Measurements from ENCODE around the gene NAA38. TPM values are rescaled to one million over a fixed set of nuclear protein-coding genes. Genes with fewer than 3 reads are reported as not detected.

NAA38 gene, protein sequence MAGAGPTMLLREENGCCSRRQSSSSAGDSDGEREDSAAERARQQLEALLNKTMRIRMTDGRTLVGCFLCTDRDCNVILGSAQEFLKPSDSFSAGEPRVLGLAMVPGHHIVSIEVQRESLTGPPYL
- total RNA-seq (ENCODE audit: low replicate concordance): 8.6 and 27.4 TPM in 2 replicates

DNA sequence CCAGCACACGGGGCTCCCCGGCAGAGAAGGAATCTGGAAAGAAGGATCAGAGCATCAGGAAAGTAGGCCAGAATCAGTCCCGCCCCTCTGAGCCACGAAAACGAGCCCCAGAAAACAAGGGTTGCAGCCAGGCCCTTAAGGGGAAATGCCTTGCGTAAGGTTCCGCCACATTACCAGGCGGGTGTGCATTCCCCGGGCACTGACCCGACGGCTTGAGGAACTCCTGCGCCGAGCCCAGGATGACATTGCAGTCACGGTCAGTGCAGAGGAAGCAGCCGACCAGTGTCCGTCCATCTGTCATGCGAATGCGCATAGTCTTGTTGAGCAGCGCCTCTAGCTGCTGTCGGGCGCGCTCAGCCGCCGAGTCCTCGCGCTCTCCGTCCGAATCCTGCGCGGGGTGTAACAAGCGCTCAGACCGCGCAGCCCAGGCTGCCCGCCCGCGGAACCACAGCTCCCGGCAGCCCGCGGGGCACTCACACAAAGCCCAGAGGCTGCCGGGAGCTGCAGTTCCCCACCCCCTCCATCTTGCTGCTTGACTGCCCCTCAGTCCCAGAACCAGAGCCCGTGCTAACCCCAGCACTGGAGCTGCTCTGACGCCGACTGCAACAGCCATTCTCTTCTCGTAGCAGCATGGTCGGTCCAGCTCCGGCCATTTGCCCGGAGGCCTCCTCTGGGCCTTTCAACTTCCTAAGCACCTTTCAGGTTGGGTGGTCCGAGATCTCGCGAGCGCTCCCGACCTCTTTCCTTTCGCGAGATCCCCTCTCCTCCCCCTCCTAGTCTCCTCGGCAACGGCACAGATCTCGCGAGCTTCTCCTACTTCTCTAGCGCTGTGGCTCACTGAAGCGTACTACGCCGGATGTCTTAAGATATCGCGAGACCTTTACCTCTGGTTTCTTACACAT, at the start of gene NAA38:
NAA38 (minus strand) TSS at position 749 of the 902 bp plus-strand sequence; CDS start at position 653, 96 bp downstream.
- peak within 1 kb of the TSS; percentile 98 for H2AFZ ChIP-seq (replicated peaks)
- H3K9me3 ChIP-seq (ENCODE audit: low read depth): no peaks in the 10 kb centered on the region
- H3K4me3 ChIP-seq: peak within 1 kb of the TSS; percentile 74
- DNase-seq (ENCODE audit: low spot score): peak; percentile 100
- H3K36me3 ChIP-seq: peaks cover 9% of the 10 kb centered on the region
- H3K27me3 Mint-ChIP-seq (ENCODE audit: insufficient read depth, low read depth): peaks cover 3% of the 10 kb centered on the region
- H3K4me3 Mint-ChIP-seq: no peak within 1 kb of the TSS
- H3K9ac ChIP-seq: peak within 1 kb of the TSS; percentile 52
- peaks cover 44% of the 10 kb centered on the region for H3K4me1 ChIP-seq
- H3K9me3 Mint-ChIP-seq: no peaks in the 10 kb centered on the region
- peaks cover 46% of the 10 kb centered on the region for H4K20me1 ChIP-seq (ENCODE audit: low read depth)
- H3K27ac ChIP-seq: peak within 1 kb of the TSS; percentile 77
- H3K36me3 Mint-ChIP-seq: peaks cover 10% of the 10 kb centered on the region
- H3F3A ChIP-seq (ENCODE audit: low read depth): peaks cover 60% of the 10 kb centered on the region
- no peak within 1 kb of the TSS for H3K27ac Mint-ChIP-seq
- peaks cover 20% of the 10 kb centered on the region for H3K79me2 ChIP-seq (ENCODE audit: low read depth)
- H3K4me1 Mint-ChIP-seq: peaks cover 15% of the 10 kb centered on the region
- H3K27me3 ChIP-seq: peaks cover 15% of the 10 kb centered on the region
- TF ChIP-seq EZH2phosphoT487 (IDR thresholded peaks at IDR 0.05) (no peak), EZH2 (IDR thresholded peaks at IDR 0.05) (peak; percentile 34)
- TF ChIP-seq, protein P1, sequence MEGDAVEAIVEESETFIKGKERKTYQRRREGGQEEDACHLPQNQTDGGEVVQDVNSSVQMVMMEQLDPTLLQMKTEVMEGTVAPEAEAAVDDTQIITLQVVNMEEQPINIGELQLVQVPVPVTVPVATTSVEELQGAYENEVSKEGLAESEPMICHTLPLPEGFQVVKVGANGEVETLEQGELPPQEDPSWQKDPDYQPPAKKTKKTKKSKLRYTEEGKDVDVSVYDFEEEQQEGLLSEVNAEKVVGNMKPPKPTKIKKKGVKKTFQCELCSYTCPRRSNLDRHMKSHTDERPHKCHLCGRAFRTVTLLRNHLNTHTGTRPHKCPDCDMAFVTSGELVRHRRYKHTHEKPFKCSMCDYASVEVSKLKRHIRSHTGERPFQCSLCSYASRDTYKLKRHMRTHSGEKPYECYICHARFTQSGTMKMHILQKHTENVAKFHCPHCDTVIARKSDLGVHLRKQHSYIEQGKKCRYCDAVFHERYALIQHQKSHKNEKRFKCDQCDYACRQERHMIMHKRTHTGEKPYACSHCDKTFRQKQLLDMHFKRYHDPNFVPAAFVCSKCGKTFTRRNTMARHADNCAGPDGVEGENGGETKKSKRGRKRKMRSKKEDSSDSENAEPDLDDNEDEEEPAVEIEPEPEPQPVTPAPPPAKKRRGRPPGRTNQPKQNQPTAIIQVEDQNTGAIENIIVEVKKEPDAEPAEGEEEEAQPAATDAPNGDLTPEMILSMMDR (IDR thresholded peaks at IDR 0.05): peak; percentile 48
- H3K4me2 ChIP-seq: peak within 1 kb of the TSS; percentile 94

DNA sequence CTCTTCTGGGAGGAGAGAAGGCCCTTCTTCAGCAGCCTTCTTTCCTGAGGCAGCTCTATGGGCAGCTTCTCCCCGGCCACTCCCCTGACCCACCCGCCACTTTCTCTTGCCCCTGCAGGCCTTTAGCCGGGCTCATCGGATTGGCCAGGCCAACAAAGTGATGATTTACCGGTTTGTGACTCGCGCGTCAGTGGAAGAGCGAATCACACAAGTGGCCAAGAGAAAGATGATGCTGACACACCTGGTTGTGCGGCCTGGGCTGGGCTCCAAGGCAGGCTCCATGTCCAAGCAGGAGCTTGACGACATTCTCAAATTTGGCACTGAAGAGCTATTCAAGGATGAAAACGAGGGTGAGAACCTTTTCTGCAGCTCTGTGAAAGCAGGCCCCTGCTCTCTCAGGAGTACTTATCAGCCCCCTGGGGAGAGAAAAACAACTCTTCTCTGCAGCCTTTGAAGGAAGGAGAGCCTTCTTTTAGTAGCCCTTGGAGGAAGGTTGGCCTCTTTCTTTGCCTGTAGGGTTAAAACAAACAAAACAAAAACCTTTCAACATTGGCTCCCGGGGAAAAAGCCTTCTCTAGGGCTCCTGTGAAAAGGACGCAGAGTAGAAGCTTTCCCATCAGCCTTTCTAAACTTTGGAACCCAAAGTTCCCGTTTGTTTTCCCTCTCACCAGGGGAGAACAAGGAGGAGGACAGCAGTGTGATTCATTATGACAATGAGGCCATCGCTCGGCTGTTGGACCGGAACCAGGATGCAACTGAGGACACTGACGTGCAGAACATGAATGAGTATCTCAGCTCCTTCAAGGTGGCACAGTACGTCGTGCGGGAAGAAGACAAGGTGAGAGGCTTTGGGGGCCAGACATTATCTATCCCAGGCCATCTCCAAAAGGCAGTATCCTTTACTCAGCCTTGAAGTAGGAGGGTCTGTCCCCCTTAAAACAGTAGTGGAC, 46.1 kb upstream of the NAA38 start:
- Mint-ChIP-seq H3K4me3 (no peak overlapping the region), H3K4me1 (peaks cover 3% of the 10 kb centered on the region), H3K27ac (peak overlapping the region; percentile 78), H3K27me3 (ENCODE audit: insufficient read depth, low read depth) (no peaks in the 10 kb centered on the region), H3K36me3 (peaks cover 46% of the 10 kb centered on the region), H3K9me3 (no peaks in the 10 kb centered on the region)
- Histone ChIP-seq H3K4me3 (no peak overlapping the region), H3K79me2 (ENCODE audit: low read depth) (no peaks in the 10 kb centered on the region), H3K4me2 (peak overlapping the region; percentile 66), H3K27ac (peak overlapping the region; percentile 89), H3K36me3 (no peaks in the 10 kb centered on the region), H3F3A (ENCODE audit: low read depth) (peaks cover 21% of the 10 kb centered on the region), H4K20me1 (ENCODE audit: low read depth) (no peaks in the 10 kb centered on the region), H2AFZ (replicated peaks) (no peak overlapping the region), H3K27me3 (no peaks in the 10 kb centered on the region), H3K4me1 (peaks cover 17% of the 10 kb centered on the region), H3K9ac (no peak overlapping the region), H3K9me3 (ENCODE audit: low read depth) (no peaks in the 10 kb centered on the region)
- no peak for TF ChIP-seq EZH2phosphoT487 (IDR thresholded peaks at IDR 0.05)
- TF ChIP-seq, protein P1 (IDR thresholded peaks at IDR 0.05): no peak
- TF ChIP-seq EZH2 (IDR thresholded peaks at IDR 0.05): no peak
- peak; percentile 52 for DNase-seq (ENCODE audit: low spot score)

DNA sequence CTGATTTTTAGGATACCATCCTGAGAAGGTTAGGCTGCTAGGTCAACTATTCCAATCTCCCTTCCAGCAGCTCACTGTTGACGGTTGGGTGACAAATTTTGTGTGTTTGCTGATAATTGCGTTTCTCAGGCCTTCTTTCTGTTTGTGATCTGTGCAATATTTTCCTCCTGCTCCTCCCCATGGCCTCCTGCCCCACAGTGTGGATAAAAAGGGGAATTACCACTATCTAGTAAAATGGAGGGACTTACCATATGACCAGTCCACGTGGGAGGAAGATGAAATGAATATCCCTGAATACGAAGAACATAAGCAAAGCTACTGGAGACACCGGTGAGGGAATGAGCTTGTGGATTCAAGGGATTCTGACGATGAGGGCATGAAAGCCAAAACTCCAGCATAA, 40.4 kb upstream of the NAA38 start:
- Histone ChIP-seq H3K4me1 (peaks cover under 1% of the 10 kb centered on the region), H3K9ac (no peak overlapping the region), H2AFZ (replicated peaks) (no peak overlapping the region), H3K4me3 (no peak overlapping the region), H3K27ac (no peak overlapping the region), H3K9me3 (ENCODE audit: low read depth) (no peaks in the 10 kb centered on the region), H4K20me1 (ENCODE audit: low read depth) (no peaks in the 10 kb centered on the region), H3K79me2 (ENCODE audit: low read depth) (no peaks in the 10 kb centered on the region), H3F3A (ENCODE audit: low read depth) (peaks cover 5% of the 10 kb centered on the region), H3K36me3 (no peaks in the 10 kb centered on the region), H3K4me2 (no peak overlapping the region), H3K27me3 (no peaks in the 10 kb centered on the region)
- no peak overlapping the region for H3K27ac Mint-ChIP-seq
- peaks cover 54% of the 10 kb centered on the region for H3K36me3 Mint-ChIP-seq
- no peaks in the 10 kb centered on the region for H3K4me1 Mint-ChIP-seq
- TF ChIP-seq, protein P1 (IDR thresholded peaks at IDR 0.05): peak; percentile 14
- no peak for TF ChIP-seq EZH2 (IDR thresholded peaks at IDR 0.05)
- H3K9me3 Mint-ChIP-seq: no peaks in the 10 kb centered on the region
- no peak overlapping the region for H3K4me3 Mint-ChIP-seq
- peaks cover 3% of the 10 kb centered on the region for H3K27me3 Mint-ChIP-seq (ENCODE audit: insufficient read depth, low read depth)
- DNase-seq (ENCODE audit: low spot score): no peak
